Neural cell (in vitro differentiated cells): ENCODE measurements around the gene GSTT2. TPM values are rescaled to one million over a fixed set of nuclear protein-coding genes. Genes with fewer than 3 reads are reported as not detected.

ENCODE experiments used
- H2AFZ ChIP-seq: fragments of 200-600, 300-800 bp; sonication (generic), shearing (Covaris generic); 2 replicates; pipeline ENCODE4 v1.6.0; 2014; ENCODE audit warnings: low read depth, mild to moderate bottlenecking, antibody characterized with exemption, low read length, moderate library complexity
- H3F3A ChIP-seq: fragments of 200-600 bp; shearing (Covaris generic); 2 replicates; pipeline ENCODE4 v1.6.1; 2016; ENCODE audit warnings: mild to moderate bottlenecking, moderate library complexity, mixed read lengths, antibody characterized with exemption, low read length; ENCODE audit not compliant: insufficient read depth, poor library complexity, severe bottlenecking
- H3K27ac ChIP-seq: fragments of 200-600, 300-800 bp; sonication (generic), shearing (Covaris generic); 2 replicates; pipeline ENCODE4 v1.5.1; 2014; ENCODE audit warnings: mild to moderate bottlenecking, low read length, moderate library complexity
- H3K27me3 ChIP-seq: fragments of 300-800, 200-600 bp; sonication (generic), shearing (Covaris generic); 2 replicates; pipeline ENCODE4 v1.6.0; 2014; ENCODE audit warnings: mild to moderate bottlenecking, low read depth, low read length, moderate library complexity; ENCODE audit not compliant: insufficient read depth
- H3K36me3 ChIP-seq: fragments of 300-800, 200-600 bp; sonication (generic), shearing (Covaris generic); 2 replicates; pipeline ENCODE4 v1.5.1; 2014; ENCODE audit warnings: mild to moderate bottlenecking, antibody characterized with exemption, low read length, moderate library complexity; ENCODE audit not compliant: insufficient read depth
- H3K4me2 ChIP-seq: fragments of 300-800, 200-600 bp; sonication (generic), shearing (Covaris generic); 2 replicates; pipeline ENCODE4 v1.6.0; 2014; ENCODE audit warnings: mild to moderate bottlenecking, low read length
- H3K4me3 ChIP-seq: fragments of 300-800, 200-600 bp; sonication (generic), shearing (Covaris generic); 2 replicates; pipeline ENCODE4 v1.5.1; 2014; ENCODE audit warnings: mild to moderate bottlenecking, low read length, moderate library complexity
- H3K79me2 ChIP-seq: fragments of 200-600 bp; shearing (Covaris generic); replicated peaks from 2 replicates; pipeline ENCODE4 v1.6.0; 2014; ENCODE audit warnings: mild to moderate bottlenecking, low read length, moderate library complexity; ENCODE audit not compliant: insufficient read depth
- H3K9ac ChIP-seq: fragments of 300-800, 200-600 bp; sonication (generic), shearing (Covaris generic); 2 replicates; pipeline ENCODE4 v1.6.1; 2016; ENCODE audit warnings: mild to moderate bottlenecking, low read length, mixed read lengths
- H3K9me2 ChIP-seq: fragments of 200-600 bp; shearing (Covaris generic); 2 replicates; pipeline ENCODE4 v1.6.1; 2016; ENCODE audit warnings: mild to moderate bottlenecking, low read length, mixed read lengths; ENCODE audit not compliant: insufficient read depth
- H3K9me3 ChIP-seq: fragments of 200-600, 300-800 bp; sonication (generic), shearing (Covaris generic); 2 replicates; pipeline ENCODE4 v1.6.1; 2016; ENCODE audit warnings: mild to moderate bottlenecking, mixed run types, low read length, moderate library complexity, mixed read lengths
- H4K20me1 ChIP-seq: fragments of 200-600 bp; shearing (Covaris generic); 2 replicates; pipeline ENCODE4 v1.6.1; 2016; ENCODE audit warnings: mild to moderate bottlenecking, mixed run types; ENCODE audit not compliant: insufficient read depth
- CTCF ChIP-seq: fragments of 450-650 bp; IDR thresholded peaks from 2 replicates; pipeline ENCODE4 v1.5.1; 2014; ENCODE audit warnings: antibody characterized with exemption, mild to moderate bottlenecking, moderate library complexity; ENCODE audit not compliant: poor library complexity, severe bottlenecking
- EP300 ChIP-seq: fragments of 450-650 bp; conservative IDR thresholded peaks from 2 replicates; pipeline ENCODE4 v1.6.1; 2014; ENCODE audit warnings: antibody characterized with exemption, mild to moderate bottlenecking, moderate library complexity; ENCODE audit not compliant: poor library complexity, severe bottlenecking
- EZH2 ChIP-seq: fragments of 200-600, 300-800 bp; shearing (Covaris generic), sonication (generic); IDR thresholded peaks from 2 replicates; pipeline ENCODE4 v1.6.1; 2014; ENCODE audit warnings: antibody characterized with exemption, low read length, borderline replicate concordance, mild to moderate bottlenecking; ENCODE audit not compliant: insufficient read depth, poor library complexity, severe bottlenecking
- MXI1 ChIP-seq: fragments of 450-650 bp; conservative IDR thresholded peaks from 2 replicates; pipeline ENCODE4 v1.6.1; 2014; ENCODE audit warnings: antibody characterized with exemption, mild to moderate bottlenecking; ENCODE audit not compliant: poor library complexity, severe bottlenecking
- POLR2AphosphoS5 ChIP-seq: IDR thresholded peaks from 2 replicates; pipeline ENCODE4 v1.6.1; 2012
- RAD21 ChIP-seq: fragments of 450-650 bp; conservative IDR thresholded peaks from 2 replicates; pipeline ENCODE4 v1.6.1; 2014; ENCODE audit warnings: antibody characterized with exemption, mild to moderate bottlenecking, moderate library complexity
- SMC3 ChIP-seq: fragments of 450-650 bp; conservative IDR thresholded peaks from 2 replicates; pipeline ENCODE4 v1.6.1; 2014; ENCODE audit warnings: antibody characterized with exemption, mild to moderate bottlenecking, moderate library complexity; ENCODE audit not compliant: poor library complexity
- TAF1 ChIP-seq: IDR thresholded peaks from 2 replicates; pipeline ENCODE4 v1.6.1; 2012; ENCODE audit warnings: low read depth
- polyA plus RNA-seq: library from polyadenylated mRNA; depleted of rRNA; stranded (reverse); fragments of >200 nt; gene quantifications from 2 replicates; pipeline ENCODE4 v1.2.3, GENCODE V29; 2014
- TF ChIP-seq, protein P1 (sequence below): IDR thresholded peaks from 2 replicates; pipeline ENCODE4 v1.6.1; 2012; ENCODE audit warnings: borderline replicate concordance

The GSTT2 gene
- polyA plus RNA-seq, 1 donor from 2014 or later: not detected

- Histone ChIP-seq H3K9ac (no peak overlapping the region), H3K4me3 (no peak overlapping the region), H3K27ac (no peak overlapping the region), H2AFZ (no peak overlapping the region), H3K4me2 (no peak overlapping the region), H4K20me1 (no peaks in the 10 kb centered on the region), H3F3A (no peaks in the 10 kb centered on the region), H3K79me2 (no peaks in the 10 kb centered on the region), H3K9me2 (no peaks in the 10 kb centered on the region), H3K9me3 (no peaks in the 10 kb centered on the region), H3K27me3 (no peaks in the 10 kb centered on the region), H3K36me3 (no peaks in the 10 kb centered on the region)
- TF ChIP-seq MXI1 (no peak), EP300 (no peak), SMC3 (no peak), EZH2 (no peak), RAD21 (no peak)
- TF ChIP-seq, protein P1, sequence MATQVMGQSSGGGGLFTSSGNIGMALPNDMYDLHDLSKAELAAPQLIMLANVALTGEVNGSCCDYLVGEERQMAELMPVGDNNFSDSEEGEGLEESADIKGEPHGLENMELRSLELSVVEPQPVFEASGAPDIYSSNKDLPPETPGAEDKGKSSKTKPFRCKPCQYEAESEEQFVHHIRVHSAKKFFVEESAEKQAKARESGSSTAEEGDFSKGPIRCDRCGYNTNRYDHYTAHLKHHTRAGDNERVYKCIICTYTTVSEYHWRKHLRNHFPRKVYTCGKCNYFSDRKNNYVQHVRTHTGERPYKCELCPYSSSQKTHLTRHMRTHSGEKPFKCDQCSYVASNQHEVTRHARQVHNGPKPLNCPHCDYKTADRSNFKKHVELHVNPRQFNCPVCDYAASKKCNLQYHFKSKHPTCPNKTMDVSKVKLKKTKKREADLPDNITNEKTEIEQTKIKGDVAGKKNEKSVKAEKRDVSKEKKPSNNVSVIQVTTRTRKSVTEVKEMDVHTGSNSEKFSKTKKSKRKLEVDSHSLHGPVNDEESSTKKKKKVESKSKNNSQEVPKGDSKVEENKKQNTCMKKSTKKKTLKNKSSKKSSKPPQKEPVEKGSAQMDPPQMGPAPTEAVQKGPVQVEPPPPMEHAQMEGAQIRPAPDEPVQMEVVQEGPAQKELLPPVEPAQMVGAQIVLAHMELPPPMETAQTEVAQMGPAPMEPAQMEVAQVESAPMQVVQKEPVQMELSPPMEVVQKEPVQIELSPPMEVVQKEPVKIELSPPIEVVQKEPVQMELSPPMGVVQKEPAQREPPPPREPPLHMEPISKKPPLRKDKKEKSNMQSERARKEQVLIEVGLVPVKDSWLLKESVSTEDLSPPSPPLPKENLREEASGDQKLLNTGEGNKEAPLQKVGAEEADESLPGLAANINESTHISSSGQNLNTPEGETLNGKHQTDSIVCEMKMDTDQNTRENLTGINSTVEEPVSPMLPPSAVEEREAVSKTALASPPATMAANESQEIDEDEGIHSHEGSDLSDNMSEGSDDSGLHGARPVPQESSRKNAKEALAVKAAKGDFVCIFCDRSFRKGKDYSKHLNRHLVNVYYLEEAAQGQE: no peak
These were observed 10.9 kb upstream of the GSTT2 start for GRCh38 chr22:23969071-23969470.

DNA sequence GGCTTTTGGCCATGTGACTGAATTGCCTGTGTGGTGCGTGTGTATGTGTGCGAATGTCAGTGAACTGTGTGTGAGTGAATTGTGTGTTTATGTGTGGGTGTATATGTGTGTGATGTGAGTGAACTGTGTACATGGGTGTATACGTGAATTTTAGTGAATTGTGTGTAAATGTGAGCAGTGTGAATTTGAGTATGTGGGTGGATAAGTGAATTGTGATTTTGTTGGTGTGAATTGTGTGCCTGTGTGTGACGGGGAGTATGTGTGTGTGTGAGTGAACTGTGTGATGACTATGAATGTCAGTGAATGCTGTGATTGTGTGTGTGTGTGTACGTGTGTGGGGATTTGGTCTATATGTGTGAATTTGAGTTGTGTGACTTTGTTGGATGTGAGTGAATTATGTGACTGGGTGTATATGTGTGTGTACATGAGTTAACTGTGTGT, 9.7 kb upstream of the GSTT2 start:
- H3K9me3 ChIP-seq: no peaks in the 10 kb centered on the region
- H3K27me3 ChIP-seq: no peaks in the 10 kb centered on the region
- H3K36me3 ChIP-seq: no peaks in the 10 kb centered on the region
- no peak overlapping the region for H3K9ac ChIP-seq
- H4K20me1 ChIP-seq: no peaks in the 10 kb centered on the region
- no peaks in the 10 kb centered on the region for H3K9me2 ChIP-seq
- H3K4me3 ChIP-seq: no peak overlapping the region
- no peak overlapping the region for H3K27ac ChIP-seq
- TF ChIP-seq RAD21 (no peak), SMC3 (no peak), CTCF (no peak), POLR2AphosphoS5 (no peak), MXI1 (no peak), EP300 (no peak), EZH2 (no peak), TAF1 (no peak)
- TF ChIP-seq, protein P1: no peak
- no peaks in the 10 kb centered on the region for H3F3A ChIP-seq
- H3K79me2 ChIP-seq: no peaks in the 10 kb centered on the region
- no peak overlapping the region for H2AFZ ChIP-seq
- no peak overlapping the region for H3K4me2 ChIP-seq
